GM18868 (cell line): Measurements from ENCODE around the gene GABARAP.

Experiments used
- ATAC-seq: cut with Tn5 transposase; IDR thresholded peaks from one replicate; pipeline ENCODE4 v1.9.1; 2021; ENCODE audit warnings: mild to moderate bottlenecking, moderate library complexity; ENCODE audit not compliant: unreplicated experiment

The GABARAP gene

GRCh38 chr17:7241090-7241733 lies 1.0 kb downstream of the GABARAP start:
- ATAC-seq, result no peak

DNA sequence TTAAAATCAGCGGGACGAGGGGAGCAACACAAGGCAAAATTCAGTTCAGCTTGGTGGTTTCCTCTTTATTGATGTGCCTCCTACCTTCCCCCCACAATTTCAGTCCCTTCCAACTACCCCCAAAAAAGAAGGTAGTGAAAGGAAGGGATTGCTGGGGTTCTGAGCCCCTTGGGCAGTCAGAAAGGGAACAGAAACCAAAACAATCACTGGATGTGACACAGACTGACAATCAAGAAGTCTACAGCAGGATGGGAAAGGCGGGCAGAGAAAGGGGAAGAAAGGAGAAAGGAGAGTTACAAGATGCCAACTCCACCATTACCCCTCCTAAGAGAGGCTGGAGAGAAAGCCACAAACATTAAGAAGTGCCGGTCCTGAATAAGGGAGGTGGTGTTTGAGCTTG lies 1.9 kb downstream of the GABARAP start:
- ATAC-seq, result no peak

GRCh38 chr17:7239091-7240027 lies 2.9 kb downstream of the GABARAP start, which contains the start of gene PHF23:
Gene PHF23 (minus strand): TSS chr17:7239457. CDS start chr17:7239279, 178 bp downstream.
- peak; percentile 52 for ATAC-seq

GRCh38 chr17:7238420-7239090 lies 3.7 kb downstream of the GABARAP start:
- ATAC-seq, result no peak

GRCh38 chr17:7237761-7238419 lies 4.4 kb downstream of the GABARAP start:
- ATAC-seq, result no peak

GRCh38 chr17:7237266-7237760 lies 4.9 kb downstream of the GABARAP start:
- ATAC-seq, result no peak

- no peak for ATAC-seq
Measured at GRCh38 chr17:7236808-7237207, 5.4 kb downstream of the GABARAP start.

- no peak for ATAC-seq
Measured at GRCh38 chr17:7235693-7236665, 6.3 kb downstream of the GABARAP start.

- peak; percentile 55 for ATAC-seq
Measured at GRCh38 chr17:7234083-7234951, 7.9 kb downstream of the GABARAP start, which contains the start of gene DVL2. Gene DVL2 (minus strand): TSS chr17:7234517. CDS start chr17:7234262, 255 bp downstream.

DNA sequence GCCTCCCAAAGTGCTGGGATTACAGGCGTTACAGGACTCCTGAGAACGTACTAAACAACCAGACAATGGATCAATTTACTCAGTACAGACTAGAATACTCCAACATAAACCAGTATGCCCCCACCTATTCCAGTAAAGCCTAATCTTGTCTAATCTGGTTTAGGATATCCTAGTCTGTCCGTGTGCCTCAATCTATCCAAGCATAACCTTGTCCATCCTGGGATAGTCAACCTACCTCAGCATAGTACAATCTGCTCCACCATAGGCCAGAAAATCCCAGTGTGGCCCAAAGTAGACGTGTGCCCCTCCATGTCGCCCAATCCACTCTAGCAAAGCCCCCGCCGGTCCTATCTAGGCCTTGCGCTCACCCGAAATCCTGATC lies 8.6 kb downstream of the GABARAP start:
- no peak for ATAC-seq

DNA sequence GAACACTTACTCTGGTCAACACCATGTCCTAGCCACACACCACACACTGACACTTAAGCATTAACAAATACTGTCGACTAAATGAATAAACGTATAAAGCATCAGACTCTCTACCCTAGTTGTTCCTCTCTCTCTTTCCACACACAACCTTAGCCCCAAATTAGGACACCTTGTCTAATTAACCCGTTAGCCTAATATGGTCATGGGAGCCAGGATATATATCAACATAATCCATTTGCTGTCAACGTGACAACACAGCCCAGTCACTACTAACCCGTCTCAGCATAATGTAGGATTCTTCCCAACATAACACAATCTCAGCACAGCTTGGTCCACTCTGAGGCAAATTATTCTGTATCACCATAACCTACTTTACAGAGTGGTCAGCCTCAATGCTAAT lies 10.1 kb downstream of the GABARAP start:
- no peak for ATAC-seq

GRCh38 chr17:7229504-7229903 lies 12.7 kb downstream of the GABARAP start:
- no peak for ATAC-seq

- ATAC-seq, result no peak
Measured at GRCh38 chr17:7228920-7229319, 13.3 kb downstream of the GABARAP start.

- no peak for ATAC-seq
Measured at GRCh38 chr17:7226721-7227710, 15.2 kb downstream of the GABARAP start.

DNA sequence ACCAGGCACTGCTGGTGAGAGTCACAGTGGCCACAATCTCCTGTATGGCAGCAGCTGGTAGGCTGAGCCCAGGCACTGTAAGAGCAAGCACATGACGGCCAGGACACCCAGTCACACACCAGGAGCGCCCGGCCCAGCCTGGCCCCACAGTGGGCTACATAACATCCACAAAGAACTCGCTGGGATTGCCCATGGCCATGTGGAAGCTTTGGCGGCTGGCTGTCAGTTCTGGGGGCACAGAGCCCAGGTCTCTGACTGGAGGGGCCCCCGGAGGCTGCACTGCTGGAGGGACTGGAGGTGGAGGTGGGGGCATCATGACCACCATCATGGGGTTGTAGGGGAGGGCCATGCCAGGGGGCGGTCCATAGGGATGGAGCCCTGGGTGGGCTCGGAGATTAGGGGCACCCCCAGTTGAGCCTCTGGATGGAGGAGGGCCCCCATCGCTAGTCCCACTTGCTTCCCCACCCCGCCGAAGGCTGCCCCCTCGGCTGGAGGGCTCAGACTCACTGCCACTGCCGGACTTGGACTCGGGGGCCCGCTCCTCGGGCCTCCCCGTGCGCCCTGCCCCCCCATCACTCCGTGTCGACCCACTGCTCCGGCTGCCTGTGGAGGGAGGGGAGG lies 16.4 kb downstream of the GABARAP start:
- ATAC-seq, result no peak

GRCh38 chr17:7224661-7225111 lies 17.6 kb downstream of the GABARAP start:
- no peak for ATAC-seq

GRCh38 chr17:7224110-7224509 lies 18.1 kb downstream of the GABARAP start:
- no peak for ATAC-seq
